Fibroblast of mammary gland (primary cell): ENCODE results near the gene MFSD6L.

Experiments used
- DNase-seq: peaks from one replicate; pipeline ENCODE4 v3.0.0-alpha.2; 2010; ENCODE audit warnings: low read depth
- H3K4me3 ChIP-seq: 2 replicates; pipeline ENCODE4 v1.5.1; 2011; ENCODE audit warnings: low read depth, mild to moderate bottlenecking, low read length, moderate library complexity; ENCODE audit not compliant: control insufficient read depth
- CTCF ChIP-seq: conservative IDR thresholded peaks from 2 replicates; pipeline ENCODE4 v1.5.1; 2011; ENCODE audit warnings: low read depth, low read length, inconsistent platforms; ENCODE audit not compliant: control insufficient read depth, insufficient read depth

MFSD6L gene

GRCh38 chr17:8825802-8826201 lies 26.6 kb upstream of the MFSD6L start:
- no peak for DNase-seq
- no peak for TF ChIP-seq CTCF

GRCh38 chr17:8823279-8823678 lies 24.1 kb upstream of the MFSD6L start:
- no peak for TF ChIP-seq CTCF
- no peak overlapping the region for H3K4me3 ChIP-seq
- DNase-seq = no peak

More at GRCh38 chr17:8825802-8826201, 26.6 kb upstream of the MFSD6L start:
- H3K4me3 ChIP-seq = no peak overlapping the region

GRCh38 chr17:8822401-8823035 lies 23.4 kb upstream of the MFSD6L start:
- DNase-seq = no peak
- no peak overlapping the region for H3K4me3 ChIP-seq
- TF ChIP-seq CTCF = no peak

- no peak overlapping the region for H3K4me3 ChIP-seq
- no peak for DNase-seq
These were observed 22.4 kb upstream of the MFSD6L start for GRCh38 chr17:8821446-8822105.

GRCh38 chr17:8820311-8821010 lies 21.3 kb upstream of the MFSD6L start:
- H3K4me3 ChIP-seq = no peak overlapping the region
- no peak for TF ChIP-seq CTCF
- DNase-seq = no peak

More at GRCh38 chr17:8821446-8822105, 22.4 kb upstream of the MFSD6L start:
- TF ChIP-seq CTCF = no peak

GRCh38 chr17:8818654-8819330 lies 19.6 kb upstream of the MFSD6L start:
- TF ChIP-seq CTCF = no peak

More at GRCh38 chr17:8818654-8819330, 19.6 kb upstream of the MFSD6L start:
- DNase-seq = no peak
- no peak overlapping the region for H3K4me3 ChIP-seq
